Effector CD4-positive, alpha-beta T cell (primary cell): ENCODE measurements around the gene TRIP12.
"Not testable (repeated sequence)": the region's sequence is repeated elsewhere in the genome, so short reads cannot be mapped to it uniquely, and the experiment has no call there.

Source experiments
- DNase-seq: peaks from one replicate; pipeline ENCODE4 v3.0.0-alpha.2; 2020

The TRIP12 gene

GRCh38 chr2:229757462-229757861 is 164.3 kb downstream of the TRIP12 start:
- DNase-seq, result not testable (repeated sequence)

- DNase-seq, result no peak
Measured at GRCh38 chr2:229752970-229753729, 168.7 kb downstream of the TRIP12 start.

DNA sequence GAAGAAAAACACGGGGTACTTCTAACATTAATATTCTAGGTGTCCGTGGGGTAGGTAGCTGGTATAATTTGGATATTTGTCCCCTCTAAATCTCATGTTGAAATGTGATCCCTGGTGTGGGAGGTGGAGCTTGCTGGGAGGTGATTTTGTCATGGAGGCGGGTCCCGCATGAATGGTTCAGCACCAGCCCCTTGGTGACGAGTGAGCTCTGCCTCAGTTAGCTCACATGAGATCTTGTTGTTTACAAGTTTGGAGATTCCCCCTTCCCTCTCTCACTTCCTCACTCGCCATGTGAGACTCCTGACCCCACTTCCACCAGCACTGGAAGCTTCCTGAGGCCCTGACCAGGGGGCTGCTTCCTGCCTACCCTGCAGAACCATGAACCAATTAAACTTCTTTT is 172.0 kb downstream of the TRIP12 start:
- no peak for DNase-seq

DNA sequence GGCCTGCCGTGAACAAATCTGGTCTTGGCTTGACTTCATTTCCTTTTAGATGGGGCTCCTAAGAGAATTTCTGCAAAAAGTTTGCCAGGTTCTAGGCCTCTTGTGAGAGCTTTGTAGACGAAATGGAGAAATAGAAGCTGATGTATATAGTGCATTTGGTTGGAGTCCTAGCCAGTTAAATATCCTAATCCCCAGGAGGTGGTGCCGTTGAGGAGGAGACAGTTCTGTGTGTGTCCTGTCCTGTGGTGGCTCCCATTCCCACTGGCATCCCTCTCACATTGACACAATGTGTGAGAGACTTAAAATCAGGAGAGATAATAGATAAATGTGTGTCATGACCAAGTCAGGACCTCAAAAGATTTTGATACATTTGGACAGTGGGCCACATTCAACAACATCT is 172.9 kb downstream of the TRIP12 start:
- no peak for DNase-seq

DNA sequence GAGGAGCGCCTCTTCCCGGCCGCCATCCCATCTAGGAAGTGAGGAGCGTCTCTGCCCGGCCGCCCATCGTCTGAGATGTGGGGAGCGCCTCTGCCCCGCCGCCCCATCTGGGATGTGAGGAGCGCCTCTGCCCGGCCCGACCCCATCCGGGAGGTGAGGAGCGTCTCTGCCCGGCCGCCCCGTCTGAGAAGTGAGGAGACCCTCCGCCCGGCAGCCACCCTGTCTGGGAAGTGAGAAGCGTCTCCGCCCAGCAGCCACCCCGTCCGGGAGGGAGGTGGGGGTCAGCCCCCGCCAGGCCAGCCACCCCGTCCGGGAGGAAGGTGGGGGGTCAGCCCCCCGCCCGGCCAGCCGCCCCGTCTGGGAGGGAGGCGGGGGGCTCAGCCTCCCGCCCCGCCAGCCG is 179.1 kb downstream of the TRIP12 start:
- not testable (repeated sequence) for DNase-seq

DNA sequence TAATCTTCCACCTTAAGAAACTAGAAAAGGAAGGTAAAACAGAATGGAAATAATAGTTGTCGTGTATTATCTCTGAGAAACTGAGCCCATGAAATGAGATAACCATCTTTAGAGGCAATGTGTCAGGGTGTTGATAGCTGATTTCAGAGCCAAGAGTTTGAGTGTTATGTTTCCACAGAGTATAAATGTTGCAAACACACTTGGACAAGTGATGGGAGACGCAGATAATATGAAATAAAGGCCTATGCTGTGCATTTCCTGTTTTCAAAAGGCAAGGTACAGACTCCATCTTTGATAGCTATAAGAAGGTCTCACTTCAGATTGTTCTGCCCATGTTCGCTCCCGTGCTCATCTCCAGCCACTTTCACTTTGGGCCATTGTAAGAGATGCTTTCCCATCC is 181.5 kb downstream of the TRIP12 start:
- DNase-seq, result no peak

GRCh38 chr2:229738024-229738625 is 183.7 kb downstream of the TRIP12 start:
- no peak for DNase-seq

GRCh38 chr2:229734410-229734809 is 187.4 kb downstream of the TRIP12 start:
- DNase-seq, result no peak

DNA sequence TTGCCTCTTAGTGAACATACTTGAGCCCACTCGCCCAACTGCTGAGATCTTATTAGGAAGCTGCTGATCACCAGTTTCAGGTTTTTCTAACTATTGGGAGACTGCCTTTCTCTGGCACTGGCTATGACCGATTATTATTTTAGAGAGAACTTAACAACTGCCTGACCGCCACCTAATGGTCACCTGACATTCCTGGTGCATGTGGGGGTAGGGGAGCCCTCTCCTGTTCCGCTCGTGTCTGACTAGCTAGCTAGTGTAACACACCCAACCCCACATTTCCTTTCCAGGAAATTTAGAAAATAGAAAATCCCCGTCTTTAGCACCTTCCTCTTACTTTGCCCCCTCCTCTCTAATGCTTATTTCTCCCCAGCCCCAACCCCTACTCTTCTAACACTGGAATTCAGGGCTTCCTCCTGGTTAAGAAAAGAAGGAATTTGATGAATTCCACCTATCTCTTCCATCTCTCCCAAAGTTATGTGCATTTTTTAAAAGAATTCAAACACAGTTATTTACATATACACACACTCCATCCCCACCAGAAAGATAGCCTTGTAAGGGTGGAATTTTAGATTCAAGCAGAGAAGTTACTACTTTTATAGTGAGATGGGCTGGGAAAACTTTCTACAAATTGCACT is 188.1 kb downstream of the TRIP12 start:
- DNase-seq, result no peak

DNA sequence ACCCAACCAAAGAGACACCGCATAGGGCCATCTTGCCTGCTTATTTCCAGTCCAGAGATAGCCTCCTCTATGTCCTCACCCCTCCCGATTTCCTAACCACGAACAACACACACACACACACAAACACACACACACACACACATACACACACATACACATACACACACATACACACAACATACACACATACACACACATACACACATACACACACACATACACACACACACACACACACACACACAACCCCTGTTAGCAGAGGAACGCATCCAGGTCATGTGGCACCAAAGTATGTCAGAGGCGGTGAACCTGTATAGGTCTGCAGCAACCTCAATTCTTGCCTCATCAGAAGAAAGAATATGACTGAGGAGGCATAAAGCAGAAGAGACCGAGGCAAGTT is 188.9 kb downstream of the TRIP12 start:
- no peak for DNase-seq

DNA sequence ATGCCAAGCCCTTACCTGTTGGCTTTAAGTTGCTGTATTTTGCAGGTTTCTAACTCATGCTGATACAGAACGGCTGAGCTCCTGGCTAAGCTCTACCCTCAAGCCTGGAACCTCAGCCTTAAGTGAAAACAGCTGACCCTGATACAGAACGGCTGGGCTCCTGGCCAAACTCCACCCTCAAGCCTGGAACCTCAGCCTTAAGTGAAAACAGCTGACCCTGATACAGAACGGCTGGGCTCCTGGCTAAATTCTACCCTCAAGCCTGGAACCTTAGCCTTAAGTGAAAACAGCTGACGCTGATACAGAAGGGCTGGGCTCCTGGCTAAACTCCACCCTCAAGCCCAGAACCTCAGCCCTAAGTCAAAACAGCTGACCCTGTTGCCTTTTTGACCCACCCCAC is 189.9 kb downstream of the TRIP12 start:
- no peak for DNase-seq

DNA sequence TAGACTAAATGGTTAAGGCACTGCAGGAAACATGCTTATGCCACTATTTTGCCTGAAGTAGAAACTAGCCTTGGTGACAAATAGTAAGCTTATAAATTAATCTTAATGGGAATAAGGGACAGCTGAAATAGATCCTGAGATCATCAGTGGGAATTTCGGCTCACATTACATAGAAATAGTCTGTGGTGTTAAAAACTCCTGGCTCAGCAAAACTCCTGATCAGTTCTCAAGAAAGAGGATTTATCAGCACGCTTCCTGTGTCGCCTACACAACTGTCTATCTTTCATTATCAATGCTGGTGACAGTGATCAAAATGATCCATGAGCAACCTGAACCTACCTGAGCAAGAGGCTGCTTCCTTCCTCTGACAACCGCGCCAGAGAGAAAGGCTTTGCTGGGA is 190.4 kb downstream of the TRIP12 start:
- no peak for DNase-seq

DNA sequence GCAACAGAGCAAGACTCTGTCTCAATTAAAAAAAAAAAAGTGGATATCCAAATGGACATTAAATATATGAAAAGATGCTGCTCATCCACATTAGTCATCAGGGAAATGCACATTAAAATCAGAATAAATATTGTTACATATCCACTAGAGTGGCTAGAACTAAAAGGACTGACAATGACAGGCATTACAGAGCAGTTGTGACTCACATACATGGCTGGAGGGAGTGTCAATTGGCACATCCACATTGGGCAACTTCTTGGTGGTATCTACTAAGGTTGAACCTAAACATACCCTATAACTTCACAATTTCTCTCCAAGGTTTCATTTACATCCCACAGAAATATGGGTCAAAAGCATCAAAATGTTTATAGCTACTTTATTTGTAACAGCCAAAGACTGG is 193.4 kb downstream of the TRIP12 start:
- DNase-seq, result no peak

- no peak for DNase-seq
Measured at GRCh38 chr2:229726643-229727042, 195.2 kb downstream of the TRIP12 start.

GRCh38 chr2:229725716-229726574 is 195.9 kb downstream of the TRIP12 start:
- DNase-seq, result no peak

GRCh38 chr2:229723192-229723591 is 198.6 kb downstream of the TRIP12 start:
- DNase-seq, result not testable (repeated sequence)

- DNase-seq, result no peak
Measured at GRCh38 chr2:229719926-229720647, 201.7 kb downstream of the TRIP12 start.

DNA sequence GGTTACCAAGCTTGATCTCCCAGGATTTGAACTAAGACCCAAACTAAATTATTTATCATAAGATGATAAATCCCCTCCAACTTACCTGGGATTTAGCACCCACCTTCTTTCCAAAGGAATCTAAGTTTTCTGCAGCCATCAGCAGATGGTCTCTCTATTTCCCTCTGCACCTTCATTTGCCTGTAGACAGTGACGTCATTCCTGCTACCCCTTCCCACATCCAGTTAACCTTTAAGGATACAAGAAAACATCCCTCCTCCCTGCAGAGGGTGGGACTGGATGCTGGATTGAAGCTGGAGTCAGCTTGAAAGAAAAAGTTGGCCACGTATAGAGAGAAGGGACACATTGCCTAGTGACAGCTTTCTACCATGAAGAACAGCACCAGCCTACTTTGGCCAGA is 203.8 kb downstream of the TRIP12 start:
- DNase-seq, result no peak

DNA sequence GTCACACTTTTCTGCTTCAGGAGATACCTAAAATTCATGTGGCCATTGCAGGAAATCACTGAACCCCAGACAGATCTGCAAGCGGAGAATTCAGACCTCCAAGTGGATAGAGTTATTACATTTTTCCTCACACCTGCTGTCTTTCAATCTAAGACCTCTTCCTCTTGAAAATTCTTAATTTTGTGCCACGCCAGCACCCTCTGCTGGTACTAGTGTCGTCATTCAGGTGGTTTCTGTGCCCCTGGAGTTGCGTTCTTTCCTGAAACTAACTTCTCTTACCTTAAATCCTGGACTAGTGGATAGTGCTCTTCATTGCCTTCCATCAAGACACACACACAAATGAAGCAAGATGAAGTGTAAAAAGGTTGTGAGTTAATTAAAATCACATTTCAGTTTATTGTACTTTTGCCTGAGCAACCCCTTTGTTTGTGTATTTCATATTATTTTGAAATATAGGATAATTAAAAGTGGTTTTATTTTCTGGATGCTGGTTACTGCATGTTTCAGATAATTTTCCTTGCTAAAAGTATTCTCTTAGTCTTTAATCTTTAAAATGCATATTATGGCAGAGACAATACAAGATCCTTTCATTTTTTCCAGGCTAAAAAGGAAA is 205.8 kb downstream of the TRIP12 start:
- no peak for DNase-seq

DNA sequence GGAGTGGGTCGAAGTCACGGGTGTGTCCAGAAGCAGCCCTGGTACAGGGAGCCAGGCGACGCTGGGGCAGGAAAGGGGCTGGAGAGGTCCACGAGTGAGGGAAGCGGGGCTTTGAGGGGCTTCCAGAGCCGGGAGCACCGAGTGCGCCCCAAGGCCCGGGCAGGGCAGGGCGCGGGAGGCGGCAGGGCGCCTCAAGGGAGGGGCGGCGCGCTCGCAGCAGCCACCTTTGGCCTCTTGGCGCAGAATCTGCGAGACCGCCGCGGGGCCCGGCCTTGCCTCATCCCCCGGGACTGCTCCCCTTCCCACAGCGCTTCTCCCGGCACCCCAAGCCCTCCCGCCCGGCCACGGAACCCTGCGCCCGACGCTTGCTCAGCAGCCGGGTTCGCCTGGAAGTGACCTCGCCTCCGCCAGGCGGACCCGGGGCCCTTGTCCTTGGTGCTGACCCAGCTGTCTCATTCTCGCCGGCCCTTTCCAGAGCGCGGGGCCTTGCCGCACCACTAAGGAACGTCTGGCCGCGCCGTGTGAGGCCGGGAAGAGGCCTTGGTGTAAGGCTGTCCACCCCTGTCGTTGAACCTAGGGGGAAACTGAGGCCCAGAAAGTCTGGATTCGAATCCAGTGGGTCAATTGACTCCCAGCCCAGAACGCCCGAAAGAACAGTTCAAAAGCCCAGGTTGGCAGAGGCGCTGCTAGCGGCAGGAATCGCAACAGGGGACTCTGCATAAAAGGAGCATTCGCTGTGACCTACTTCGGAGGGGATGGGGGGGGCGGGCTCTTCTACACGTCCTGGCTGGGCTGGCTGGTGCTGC is 206.9 kb downstream of the TRIP12 start:
- DNase-seq, result no peak

DNA sequence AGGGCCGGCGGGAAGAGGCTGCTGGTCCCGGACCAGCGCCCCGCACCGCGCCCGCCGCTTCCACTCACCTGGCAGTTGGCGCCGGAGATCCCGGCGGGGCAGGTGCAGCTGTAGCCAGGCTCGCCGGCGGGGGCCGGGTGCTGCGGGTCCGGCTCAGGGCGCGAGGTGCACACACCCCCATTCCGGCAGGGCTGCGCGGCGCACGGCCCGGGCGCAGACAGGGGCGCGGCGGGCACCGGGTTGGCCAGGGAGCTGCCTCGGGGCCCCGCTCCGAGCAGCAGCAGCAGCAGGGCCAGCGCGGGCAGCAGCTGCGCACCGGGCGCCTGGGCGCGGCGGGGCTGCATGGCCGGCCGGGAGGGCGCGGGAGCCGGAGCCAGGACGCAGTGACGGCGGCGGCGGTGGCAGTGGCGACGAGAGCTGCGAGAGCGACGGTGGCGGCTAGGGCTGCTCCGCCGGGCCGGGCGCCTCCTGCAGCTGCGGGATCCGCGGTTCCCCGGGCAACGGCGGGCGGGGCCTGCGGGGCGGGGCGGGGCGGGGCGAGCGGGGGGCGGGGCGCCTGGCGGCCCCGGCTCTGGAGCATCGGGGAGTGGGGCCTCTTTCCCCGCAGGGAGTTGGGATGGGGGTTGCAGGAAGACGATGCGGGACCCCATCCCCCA is 207.6 kb downstream of the TRIP12 start, which contains the start of gene DNER:
Gene DNER, minus strand, starts transcription at position 476 of the 656 bp plus-strand sequence. Its CDS starts 132 bp downstream, at position 344.
- no peak for DNase-seq
